Aorta (tissue), 5 donors: ENCODE data around the gene NEK4. TPM values are rescaled to one million over a fixed set of nuclear protein-coding genes. Genes with fewer than 3 reads are reported as not detected.
A peak's percentile ranks its signal among the peaks of the same experiment; 100 is the strongest.

Source experiments
- ATAC-seq: fragments of 200-7000 bp; cut with Tn5 transposase; one replicate; pipeline ENCODE4 v1.9.1; 2022; ENCODE audit warnings: moderate library complexity; ENCODE audit not compliant: low FRiP score
- DNase-seq, 2 donors: peaks; one replicate each; pipeline ENCODE4 v3.0.0-alpha.2; 2020
- H3K27ac ChIP-seq, 2 donors: one replicate each; pipeline ENCODE4 v1.5.1; 2013; ENCODE audit warnings: low read length in 2 of 2, mild to moderate bottlenecking in 2 of 2, moderate library complexity in 2 of 2, control low read depth in 1 of 2, inconsistent platforms in 1 of 2, low read depth in 1 of 2
- H3K27me3 ChIP-seq, 2 donors: one replicate each; pipeline ENCODE4 v1.6.1; 2013; ENCODE audit warnings: control low read depth in 1 of 2, low read length in 1 of 2, mild to moderate bottlenecking in 1 of 2, moderate library complexity in 1 of 2; ENCODE audit not compliant: insufficient read depth in 2 of 2, control insufficient read depth in 1 of 2
- H3K36me3 ChIP-seq, 2 donors: one replicate each; pipeline ENCODE4 v1.6.1; 2013; ENCODE audit warnings: control low read depth in 1 of 2, low read length in 1 of 2, mild to moderate bottlenecking in 1 of 2; ENCODE audit not compliant: insufficient read depth in 2 of 2, control insufficient read depth in 1 of 2
- H3K4me1 ChIP-seq, 2 donors: one replicate each; pipeline ENCODE4 v1.6.1; 2013; ENCODE audit warnings: low read length in 2 of 2, control low read depth in 1 of 2, mild to moderate bottlenecking in 1 of 2, moderate library complexity in 1 of 2; ENCODE audit not compliant: insufficient read depth in 2 of 2, control insufficient read depth in 1 of 2
- H3K4me3 ChIP-seq, 2 donors: one replicate each; pipeline ENCODE4 v1.5.1; 2013; ENCODE audit warnings: low read length in 2 of 2, control low read depth in 1 of 2, mild to moderate bottlenecking in 1 of 2
- H3K9me3 ChIP-seq: one replicate; pipeline ENCODE4 v1.6.1; 2013; ENCODE audit warnings: mild to moderate bottlenecking, low read length; ENCODE audit not compliant: control insufficient read depth
- WGBS, 2 donors: extraction: QIAGEN DNeasy Blood & Tissue Kit; methylation state at CpG; one replicate each; pipeline ENCODE4 v1.1.7; 2013; 5-methylcytosine and 5-hydroxymethylcytosine counted together
- intact Hi-C, 2 donors: fragments of 100-400 bp; cut with DNase I; formaldehyde crosslinking; loops; one replicate each; pipeline versions ENCODE4 v1.14.2 to v1.15.0; 2022
- polyA plus RNA-seq, 2 donors: library from polyadenylated mRNA; stranded (reverse); fragments of 200-250 nt; gene quantifications; one replicate each; pipeline ENCODE4 v1.2.3, GENCODE V29; 2013
- total RNA-seq, 2 donors: library from RNA; stranded (reverse); fragmentation: NEBNext Ultra II Directional; extraction: Animal tissue kit (Norgen Biotek cat#: 25700); gene quantifications; one replicate each; pipeline ENCODE4 v1.2.1, GENCODE V29; 2021
- donor health status: healthy with polysubstance abuse.
- donor health status: Bipolar disorder and iron deficiency.
- donor health status: DM: no; HTN: no; CAD: no.
- donor health status: DM: no; HTN: no; CAD: no.
- donor health status: DM: yes; HTN: yes; CAD: no.

The NEK4 gene
- total and polyA plus RNA-seq, 4 donors: 8.0 to 22.1 (median 15.1) TPM

DNA sequence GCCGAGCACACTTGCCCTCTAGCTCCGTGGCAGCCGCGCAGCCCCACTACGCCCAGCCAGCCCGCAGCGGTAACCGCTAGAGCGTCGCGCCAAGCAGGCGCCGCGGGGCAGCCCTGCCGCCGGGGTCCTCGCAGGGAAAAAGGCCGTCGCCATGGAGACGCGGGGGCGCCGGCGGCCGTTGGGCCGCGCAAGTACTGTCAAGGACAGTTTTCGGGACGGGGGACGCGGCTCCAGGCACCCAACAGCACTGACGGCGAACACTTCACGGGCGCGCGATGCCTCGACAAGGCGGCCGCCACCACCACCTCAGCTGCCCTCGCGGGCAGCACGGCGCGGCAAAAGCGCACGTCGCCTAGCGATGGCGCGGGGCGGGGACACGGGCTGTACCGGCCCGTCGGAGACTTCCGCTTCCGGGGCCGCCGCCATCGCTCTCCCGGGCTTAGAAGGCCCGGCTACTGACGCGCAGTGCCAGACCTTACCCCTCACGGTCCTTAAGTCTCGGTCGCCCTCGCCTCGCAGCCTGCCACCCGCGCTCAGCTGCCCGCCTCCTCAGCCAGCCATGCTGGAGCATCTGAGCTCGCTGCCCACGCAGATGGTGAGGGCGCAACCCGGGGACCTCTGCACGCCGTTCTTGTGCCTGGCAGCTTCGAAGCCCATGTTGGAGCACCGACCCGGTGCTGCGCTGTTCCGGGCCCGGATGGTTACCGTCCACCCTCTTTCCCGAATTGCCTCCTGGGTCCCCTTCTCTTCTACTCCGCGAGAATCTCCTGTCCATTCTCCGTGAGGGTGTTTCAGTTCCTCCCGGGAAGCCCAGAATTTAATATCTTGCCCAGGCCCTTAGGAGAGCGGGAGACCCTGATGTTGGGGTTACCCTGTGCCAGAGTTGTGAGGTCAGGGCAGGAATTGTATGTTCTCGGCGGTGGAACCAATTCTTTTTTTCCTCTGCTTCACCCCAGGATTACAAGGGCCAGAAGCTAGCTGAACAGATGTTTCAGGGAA, 64.8 kb downstream of the NEK4 start, which contains the start of the genes GLT8D1 and SPCS1:
Gene GLT8D1, minus strand, starts transcription at position 104 of the 999 bp plus-strand sequence. CDS start 5,331 bp downstream, outside the sequence.
Gene SPCS1, plus strand, starts transcription at position 419 of the 999 bp plus-strand sequence. Its CDS starts 141 bp downstream, at position 560.
- peak; percentile 91 to 95 for DNase-seq
- Histone ChIP-seq H3K9me3 (no peaks in the 10 kb centered on the region), H3K4me3 (peak within 1 kb of the TSS; percentile 41 to 61), H3K4me1 (peaks cover 0 to 3% of the 10 kb centered on the region in 2 donors), H3K27me3 (no peaks in the 10 kb centered on the region), H3K27ac (peak within 1 kb of the TSS; percentile 19 to 76), H3K36me3 (no peaks in the 10 kb centered on the region)
- ATAC-seq: peak; percentile 97
- WGBS, 2 donors: 0% methylated on average over 67 to 94 of the region's 94 CpGs
- intact Hi-C loops: no loop called here

GRCh38 chr3:52705438-52705687, 65.4 kb downstream of the NEK4 start:
- H3K36me3 ChIP-seq: no peaks in the 10 kb centered on the region
- WGBS, 2 donors: 0 to 1% methylated on average over 25 of the region's 25 CpGs
- no peaks in the 10 kb centered on the region for H3K27me3 ChIP-seq
- ATAC-seq (no peak), DNase-seq (no peak)
- intact Hi-C loops: no loop called here
- no peaks in the 10 kb centered on the region for H3K9me3 ChIP-seq
- H3K4me3 ChIP-seq: peak overlapping the region; percentile 41 to 61
- peak overlapping the region; percentile 19 to 76 for H3K27ac ChIP-seq
- peaks cover 0 to 3% of the 10 kb centered on the region in 2 donors for H3K4me1 ChIP-seq

DNA sequence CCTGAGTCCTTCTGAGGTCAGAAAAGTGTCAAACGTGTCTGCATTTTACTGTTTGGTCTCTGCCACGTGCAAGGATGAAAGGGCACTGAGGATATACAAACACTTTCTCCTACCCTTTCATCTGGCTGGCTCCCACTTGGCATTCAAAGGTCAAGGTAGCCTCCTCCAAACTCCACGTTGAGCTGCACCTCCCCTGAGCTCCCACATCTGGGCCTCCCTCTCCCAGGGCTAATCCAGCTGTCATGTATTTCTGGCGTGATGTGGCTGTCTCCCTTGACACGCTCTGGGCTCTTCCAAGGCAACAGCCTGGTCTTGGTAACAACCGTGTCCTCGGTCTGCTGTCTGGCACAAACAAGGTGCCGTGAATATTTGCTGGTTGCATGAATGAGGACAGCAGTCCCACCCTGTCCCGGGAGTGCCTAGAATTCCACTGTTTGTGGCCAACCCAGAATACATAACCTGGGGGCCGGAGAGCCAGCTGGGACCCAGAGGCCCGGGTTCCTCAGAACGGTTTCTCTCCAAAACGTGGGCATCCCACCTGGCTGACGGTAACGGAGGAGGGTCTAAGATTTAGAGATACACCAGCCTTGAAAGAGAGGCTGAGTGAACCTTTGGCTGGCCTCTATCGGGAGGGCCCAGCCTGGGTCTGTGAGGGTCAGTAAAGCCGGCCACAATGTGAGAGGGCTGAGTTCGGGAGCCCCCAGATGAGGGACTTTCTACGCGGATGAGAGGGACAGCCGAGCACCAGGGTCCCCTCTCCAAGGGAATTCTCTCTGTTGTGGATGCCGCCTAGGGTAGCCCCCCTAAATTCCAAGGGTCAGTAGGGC, 65.9 kb downstream of the NEK4 start:
- Histone ChIP-seq H3K27ac (peak overlapping the region; percentile 19 to 76), H3K4me3 (peak overlapping the region; percentile 41 to 61), H3K4me1 (peaks cover 0 to 3% of the 10 kb centered on the region in 2 donors), H3K36me3 (no peaks in the 10 kb centered on the region), H3K9me3 (no peaks in the 10 kb centered on the region), H3K27me3 (no peaks in the 10 kb centered on the region)
- intact Hi-C loops: no loop called here
- WGBS, 2 donors: 0% methylated on average over 22 of the region's 22 CpGs
- DNase-seq (no peak), ATAC-seq (peak; percentile 15)

GRCh38 chr3:52703341-52703740, 67.4 kb downstream of the NEK4 start:
- Histone ChIP-seq H3K27ac (no peak overlapping the region), H3K27me3 (no peaks in the 10 kb centered on the region), H3K9me3 (no peaks in the 10 kb centered on the region), H3K36me3 (no peaks in the 10 kb centered on the region), H3K4me3 (no peak overlapping the region), H3K4me1 (peaks cover 0 to 3% of the 10 kb centered on the region in 2 donors)
- DNase-seq (no peak), ATAC-seq (no peak)
- WGBS, 2 donors: 89 to 90% methylated on average over 7 of the region's 7 CpGs
- intact Hi-C loops: no loop called here

- no peaks in the 10 kb centered on the region for H3K4me1 ChIP-seq
- WGBS, 2 donors: 90 to 93% methylated on average over 4 of the region's 4 CpGs
- intact Hi-C loops: no loop called here
- H3K27ac ChIP-seq: no peak overlapping the region
- no peak for DNase-seq
- no peaks in the 10 kb centered on the region for H3K27me3 ChIP-seq
- H3K9me3 ChIP-seq: no peaks in the 10 kb centered on the region
- H3K4me3 ChIP-seq: no peak overlapping the region
- no peak for ATAC-seq
- H3K36me3 ChIP-seq: peaks cover 15 to 23% of the 10 kb centered on the region in 2 donors
Measured at GRCh38 chr3:52697632-52697965, 73.1 kb downstream of the NEK4 start.

DNA sequence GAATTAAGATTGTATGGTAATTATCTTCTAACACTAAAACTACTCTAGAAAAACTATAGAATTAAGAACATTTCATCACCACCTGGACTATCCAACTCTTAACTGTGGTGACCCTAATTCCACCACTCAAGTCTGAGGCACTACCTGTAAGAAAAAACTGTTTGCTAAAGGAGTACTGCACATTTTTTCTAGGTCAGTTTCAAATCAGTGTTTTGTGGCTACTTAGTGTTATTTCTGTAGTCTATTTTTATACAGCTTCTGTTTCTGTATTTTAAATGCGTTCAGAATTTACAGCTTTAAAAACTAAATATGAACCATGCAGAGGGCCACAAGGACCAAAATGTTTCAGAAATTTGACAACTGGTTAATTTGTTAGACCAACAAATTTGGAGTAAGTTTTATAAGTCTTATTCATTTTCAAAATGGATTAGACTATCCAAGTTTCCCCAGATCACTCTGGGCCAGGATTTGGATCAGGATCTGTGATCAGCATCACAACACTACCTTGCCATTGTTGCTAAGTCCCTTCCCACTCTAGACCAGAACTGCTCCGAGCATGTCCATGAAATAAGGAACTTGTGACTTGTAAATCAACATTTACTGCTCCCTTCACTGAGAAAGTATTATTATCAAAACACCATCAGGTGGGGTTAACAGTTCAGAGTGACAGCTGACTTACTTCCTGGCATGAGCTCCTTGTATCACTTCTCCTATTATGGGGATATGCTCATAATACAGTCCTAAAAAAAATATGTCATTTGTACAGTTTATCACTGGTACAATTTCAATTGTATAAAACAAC, 73.7 kb downstream of the NEK4 start:
- no peaks in the 10 kb centered on the region for H3K4me1 ChIP-seq
- intact Hi-C loops: no loop called here
- no peaks in the 10 kb centered on the region for H3K27me3 ChIP-seq
- peaks cover 15 to 23% of the 10 kb centered on the region in 2 donors for H3K36me3 ChIP-seq
- 57 to 61% methylated on average over 2 of the region's 2 CpGs for WGBS, 2 donors
- no peak overlapping the region for H3K27ac ChIP-seq
- H3K9me3 ChIP-seq: no peaks in the 10 kb centered on the region
- DNase-seq (no peak), ATAC-seq (no peak)
- H3K4me3 ChIP-seq: no peak overlapping the region

DNA sequence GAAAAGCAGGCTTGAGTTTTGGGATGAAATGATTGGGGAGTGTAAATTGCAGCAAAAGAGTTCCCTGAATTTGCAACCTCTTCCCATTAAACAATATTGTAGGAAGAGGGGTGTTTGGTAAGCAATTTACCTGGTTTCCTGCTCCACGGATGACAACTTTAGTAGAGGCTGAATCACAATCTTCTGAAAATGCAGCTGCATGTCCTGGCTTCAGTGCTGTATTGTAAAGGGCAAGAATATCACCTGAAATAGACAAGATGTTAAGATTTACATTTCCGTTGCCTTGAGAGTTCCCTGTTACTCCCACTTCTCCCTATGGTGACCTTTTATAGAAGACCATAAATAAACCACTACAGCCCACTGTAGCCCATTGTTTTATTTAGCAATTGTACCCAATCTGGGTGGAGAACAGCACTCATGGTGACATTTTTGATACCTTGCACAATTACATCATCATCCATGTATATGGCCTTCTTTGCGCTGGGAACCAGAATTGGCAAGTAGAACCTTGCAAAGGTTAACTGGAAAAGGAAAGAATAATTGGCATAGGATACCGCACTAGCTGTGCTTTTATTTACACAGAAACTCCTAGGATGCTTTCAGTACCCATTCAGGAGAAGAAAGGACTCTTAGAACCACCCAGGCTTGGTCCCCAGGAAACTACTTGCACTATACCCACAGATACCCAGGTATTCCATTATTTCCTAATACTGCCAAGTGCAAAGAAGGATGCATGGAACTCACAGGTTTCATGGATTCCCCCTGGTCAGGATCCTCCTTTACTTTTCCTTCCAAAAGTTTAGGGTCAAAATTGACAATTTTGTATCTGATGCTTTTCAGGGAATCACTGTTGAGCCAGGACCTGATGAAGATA, 74.7 kb downstream of the NEK4 start:
- intact Hi-C loops: no loop called here
- Histone ChIP-seq H3K4me3 (no peak overlapping the region), H3K4me1 (no peaks in the 10 kb centered on the region), H3K27me3 (no peaks in the 10 kb centered on the region), H3K9me3 (no peaks in the 10 kb centered on the region), H3K27ac (no peak overlapping the region), H3K36me3 (peaks cover 15 to 23% of the 10 kb centered on the region in 2 donors)
- WGBS, 2 donors: 65 to 79% methylated on average over 4 of the region's 4 CpGs
- ATAC-seq: no peak
- no peak for DNase-seq
